Measurements from ENCODE around the gene PIR.

PIR gene

DNA sequence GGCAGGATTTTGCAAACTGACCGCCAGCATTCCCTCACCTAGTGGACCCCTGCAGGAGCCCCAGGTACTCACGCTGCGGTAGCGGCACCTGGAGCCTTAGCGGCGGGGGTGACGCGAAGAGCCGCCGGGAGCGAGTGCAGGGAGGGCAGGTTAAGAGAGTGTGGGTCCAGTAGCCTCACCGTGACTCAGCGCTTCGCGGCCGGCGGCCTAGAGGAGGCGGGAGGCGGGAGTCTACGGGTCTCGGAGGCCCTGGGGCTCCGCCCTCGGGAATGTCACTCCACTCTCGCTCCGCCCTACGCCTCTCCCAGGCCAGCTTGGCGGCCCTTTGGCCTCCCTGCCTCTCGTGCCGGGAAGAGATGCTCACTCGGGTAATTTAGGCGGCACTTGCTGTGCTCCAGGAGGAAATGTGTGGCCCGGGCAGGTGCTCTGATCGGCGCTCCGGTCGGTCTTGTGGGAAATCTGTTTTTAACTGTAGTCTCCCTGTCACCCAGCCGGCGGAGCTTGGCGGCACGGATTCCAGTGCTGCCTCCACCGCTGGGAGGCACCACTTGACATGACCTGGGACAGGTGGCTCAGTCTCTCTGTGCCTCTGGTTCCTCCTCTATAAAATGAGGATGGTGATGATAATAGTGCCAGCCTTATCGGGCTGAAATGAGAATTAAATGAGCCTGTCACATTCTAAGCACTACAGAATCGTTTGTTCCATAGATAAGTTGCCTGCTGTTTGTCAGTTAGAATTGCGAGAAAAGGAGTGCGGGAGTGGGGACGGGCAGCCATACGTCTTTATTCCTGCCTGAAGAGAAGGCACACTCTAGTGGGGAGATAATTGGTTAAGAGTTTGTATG is at the start of gene PIR:
TSS of gene PIR (minus strand) at position 216 of the 845 bp plus-strand sequence. CDS start 2,076 bp downstream, outside the sequence.
- DNase-seq = peak; percentile 34 to 40

GRCh38 chrX:15530318-15530717 is 37.2 kb upstream of the PIR start:
- no peak for DNase-seq

DNA sequence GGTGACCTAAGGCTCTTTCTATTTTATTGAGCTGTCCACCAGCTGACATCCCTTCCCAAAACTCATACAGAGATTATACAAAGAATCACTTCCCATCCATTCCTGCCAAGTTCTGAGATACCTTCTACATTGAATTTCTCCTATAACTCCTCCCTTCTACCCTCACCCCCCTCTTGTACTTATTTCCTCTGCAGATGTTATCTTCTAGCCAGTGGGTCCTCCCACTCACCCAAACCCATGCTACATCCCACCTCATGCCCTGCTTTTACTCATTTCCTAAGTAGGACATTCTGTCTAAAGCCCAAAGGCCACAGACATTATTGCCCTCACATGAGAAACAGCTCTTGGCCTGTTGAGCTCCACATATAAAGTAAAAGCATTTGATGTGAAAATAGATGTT is 36.0 kb upstream of the PIR start:
- DNase-seq = no peak

- DNase-seq = peak in 1 of 2 experiments; percentile 2
These were observed 32.7 kb upstream of the PIR start for GRCh38 chrX:15525664-15526416.

GRCh38 chrX:15524417-15524816 is 31.3 kb upstream of the PIR start:
- no peak for DNase-seq

GRCh38 chrX:15523088-15523487 is 30.0 kb upstream of the PIR start:
- no peak for DNase-seq

DNA sequence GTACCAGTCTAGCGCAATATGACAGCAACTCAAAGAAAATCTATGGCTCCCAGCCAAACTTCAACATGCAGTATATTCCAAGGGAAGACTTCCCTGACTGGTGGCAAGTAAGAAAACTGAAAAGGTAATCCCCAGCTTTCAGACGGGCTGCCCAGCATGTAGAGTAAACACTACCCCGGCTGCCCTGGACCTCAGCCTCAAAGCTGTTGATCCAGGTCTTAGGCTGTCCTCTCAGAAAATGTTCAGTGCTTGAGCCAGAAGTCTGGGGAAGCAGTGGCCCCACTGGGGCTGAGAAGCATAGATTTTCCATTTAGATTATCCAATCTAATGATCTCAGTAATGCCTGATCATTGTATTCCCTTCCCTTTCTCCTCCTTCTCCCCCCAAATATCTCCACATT is 29.3 kb upstream of the PIR start:
- no peak for DNase-seq

- no peak for DNase-seq
These were observed 22.8 kb upstream of the PIR start for GRCh38 chrX:15515931-15516330.

GRCh38 chrX:15514279-15514678 is 21.1 kb upstream of the PIR start:
- no peak for DNase-seq

GRCh38 chrX:15512401-15512965 is 19.4 kb upstream of the PIR start:
- no peak for DNase-seq

DNA sequence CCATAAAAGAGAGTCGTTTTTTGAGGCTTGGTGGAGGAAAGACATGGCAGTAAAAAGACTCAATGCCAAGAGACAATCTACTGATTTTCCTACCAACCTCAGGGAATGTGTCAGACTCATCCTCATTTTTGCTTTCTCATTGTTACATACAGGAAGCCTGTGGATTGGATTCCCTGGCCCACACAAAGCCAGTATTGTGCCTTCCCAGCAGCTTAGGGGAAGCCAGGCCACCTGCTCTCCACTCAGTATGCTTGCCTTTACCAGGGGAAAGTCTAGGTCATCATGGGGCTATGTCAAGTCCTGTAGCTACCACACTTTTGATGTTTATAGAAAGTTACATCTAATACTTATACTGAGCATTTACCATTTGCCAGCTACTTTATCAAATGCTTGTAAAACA is 18.4 kb upstream of the PIR start:
- DNase-seq = no peak

- no peak for DNase-seq
These were observed 16.7 kb upstream of the PIR start for GRCh38 chrX:15509845-15510244.

DNA sequence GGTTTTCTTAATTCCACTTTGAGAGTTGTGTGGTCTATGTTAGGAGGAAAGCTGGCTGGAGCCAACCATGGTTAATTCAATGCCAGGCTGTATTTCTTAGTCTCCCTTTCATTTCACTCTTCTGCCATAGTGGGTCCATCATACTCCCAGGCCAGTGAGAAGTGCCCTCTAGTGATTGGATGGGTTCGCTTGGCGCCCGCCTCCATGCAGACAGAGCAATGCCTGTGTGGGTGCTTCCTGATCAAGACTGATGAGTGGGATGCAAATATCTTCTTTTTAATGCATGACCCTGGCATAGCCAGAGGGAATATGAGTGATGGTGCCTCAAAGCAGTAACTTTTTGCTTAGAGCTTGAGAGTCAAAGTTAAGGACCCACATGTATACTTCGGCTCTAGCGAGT is 13.9 kb upstream of the PIR start:
- DNase-seq = no peak

- DNase-seq = no peak
These were observed 12.0 kb upstream of the PIR start for GRCh38 chrX:15505101-15505500.

DNA sequence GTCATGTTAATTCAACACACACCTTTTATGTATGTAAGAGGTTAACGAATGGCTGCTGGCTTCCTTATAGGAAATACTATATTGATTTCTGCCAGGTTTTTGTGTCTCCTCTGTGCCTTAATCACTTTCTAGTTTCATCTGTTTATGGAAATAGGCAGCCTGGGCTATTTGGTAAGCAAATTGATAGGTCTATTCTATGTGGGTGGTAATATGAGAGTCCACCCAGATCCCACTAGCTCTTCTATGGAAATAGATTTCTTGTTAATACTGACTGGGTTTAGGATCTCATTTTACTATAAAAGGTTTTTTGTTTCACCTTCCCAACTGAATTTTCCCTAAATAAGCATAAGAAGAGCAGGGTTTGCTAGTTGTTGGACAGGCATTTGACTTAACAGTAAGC is 11.5 kb upstream of the PIR start:
- no peak for DNase-seq

DNA sequence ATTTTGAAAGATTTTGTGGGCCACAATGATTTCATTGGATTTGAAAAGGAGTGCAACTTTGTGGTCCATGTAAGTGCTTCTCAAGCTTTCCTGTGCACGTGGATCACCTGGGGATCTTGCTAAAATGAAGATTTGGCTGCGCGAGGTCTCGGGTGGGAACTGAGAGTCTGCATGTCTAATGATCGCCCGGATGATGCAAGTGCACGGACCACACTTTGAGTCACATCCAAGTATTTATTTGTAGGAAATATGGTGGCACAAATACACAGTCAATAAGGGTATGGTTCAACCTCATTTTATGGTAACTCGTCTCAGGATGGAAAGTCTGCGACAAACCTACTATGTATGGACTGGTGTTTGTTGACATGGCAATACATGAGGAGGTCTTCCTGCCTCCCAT is 8.4 kb upstream of the PIR start:
- no peak for DNase-seq

DNA sequence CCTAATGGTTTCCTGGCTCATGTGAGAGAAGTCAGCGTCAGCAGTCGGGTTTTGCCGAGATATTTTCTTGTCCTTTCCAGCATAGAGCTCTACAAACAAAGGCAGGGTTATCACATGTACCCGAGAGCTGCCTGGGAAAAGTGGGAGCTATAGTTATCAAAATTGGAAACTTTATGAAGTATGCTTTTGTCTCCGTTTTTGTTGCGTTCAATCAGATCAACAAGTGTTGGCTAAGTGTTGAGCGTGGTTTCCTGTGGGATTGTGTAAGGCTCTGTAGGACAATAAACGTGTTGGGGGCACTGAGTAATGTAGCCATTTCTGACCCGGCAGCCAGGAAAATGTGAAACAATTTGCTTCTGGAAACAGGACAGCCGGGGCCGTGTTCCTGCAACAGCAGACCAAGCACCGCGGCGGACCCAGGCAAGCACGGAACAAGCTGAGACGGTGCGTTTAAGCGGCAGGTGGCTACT is 7.4 kb upstream of the PIR start, which contains the start of gene BMX:
TSS of gene BMX (plus strand) at position 311 of the 470 bp plus-strand sequence. CDS start 7,547 bp downstream, outside the sequence.
- DNase-seq = no peak

GRCh38 chrX:15499976-15500375 is 6.8 kb upstream of the PIR start:
- DNase-seq = no peak

DNA sequence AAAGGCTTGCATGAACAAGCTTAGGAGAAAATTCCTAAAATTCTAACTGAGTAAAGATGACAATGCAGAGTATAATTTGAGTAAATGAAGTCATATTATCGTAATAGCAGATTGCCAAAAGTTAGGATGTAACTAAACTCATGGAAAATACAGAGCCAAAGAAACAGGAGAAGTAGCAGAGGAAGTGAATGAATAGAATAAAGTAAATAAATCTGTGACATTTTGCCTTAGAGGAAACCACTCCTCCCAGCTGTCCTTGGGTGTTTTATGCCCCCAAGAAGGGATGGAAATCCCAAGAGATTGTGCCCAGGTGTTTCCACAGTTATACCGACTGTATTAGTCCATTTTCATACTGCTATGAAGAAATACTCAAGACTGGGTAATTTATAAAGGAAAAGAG is 5.6 kb upstream of the PIR start:
- DNase-seq = no peak

DNA sequence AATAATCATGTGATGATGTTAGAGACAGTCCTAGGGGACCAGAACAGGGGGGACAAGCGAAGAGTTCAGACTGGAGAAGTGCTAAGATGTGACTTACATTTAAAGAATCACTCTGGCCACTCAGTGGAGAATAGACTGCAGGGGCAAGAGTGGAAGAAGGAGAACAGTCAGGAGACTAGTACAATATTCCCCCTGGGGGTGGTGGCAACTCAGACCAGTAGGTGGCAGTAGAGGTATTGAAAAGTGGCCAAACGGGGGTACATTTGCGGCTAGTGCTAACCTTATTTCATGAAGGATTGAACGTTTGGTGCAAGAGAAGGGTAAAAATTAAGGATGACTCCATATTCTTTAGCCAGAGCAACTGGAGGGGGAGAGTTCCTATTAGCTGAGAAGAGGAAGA is 4.7 kb upstream of the PIR start:
- DNase-seq = peak in 1 of 2 experiments; percentile 9

- no peak for DNase-seq
These were observed 3.7 kb upstream of the PIR start for GRCh38 chrX:15496824-15497223.

- no peak for DNase-seq
These were observed 2.7 kb upstream of the PIR start for GRCh38 chrX:15495801-15496200.

DNA sequence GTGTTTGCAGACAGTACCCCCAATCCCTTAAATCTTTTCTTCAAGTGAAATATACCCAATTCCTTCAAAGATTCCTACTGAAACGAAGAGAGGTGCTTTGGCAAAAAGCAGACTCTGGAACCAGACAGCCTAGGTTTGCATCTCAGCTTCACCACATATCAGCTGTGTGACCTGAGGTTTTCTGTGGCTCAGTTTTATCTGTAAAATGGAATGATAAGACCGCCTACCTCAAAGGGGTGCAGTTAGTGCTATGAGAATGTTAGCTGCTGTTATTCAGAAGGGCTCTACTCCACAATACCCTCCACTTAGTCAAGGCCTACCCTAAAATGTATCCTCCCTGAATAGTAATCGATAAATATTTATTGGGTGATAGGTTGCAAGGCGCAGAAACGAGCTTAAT is 664 bp downstream of the PIR start:
- no peak for DNase-seq

- no peak for DNase-seq
These were observed 9.2 kb downstream of the PIR start for GRCh38 chrX:15483891-15484290.
